Measurements from ENCODE around the gene PPP2R3B. TPM values are rescaled to one million over a fixed set of nuclear protein-coding genes. Genes with fewer than 3 reads are reported as not detected.

PPP2R3B gene
- total RNA-seq, 1 donor: 9.1 TPM

DNA sequence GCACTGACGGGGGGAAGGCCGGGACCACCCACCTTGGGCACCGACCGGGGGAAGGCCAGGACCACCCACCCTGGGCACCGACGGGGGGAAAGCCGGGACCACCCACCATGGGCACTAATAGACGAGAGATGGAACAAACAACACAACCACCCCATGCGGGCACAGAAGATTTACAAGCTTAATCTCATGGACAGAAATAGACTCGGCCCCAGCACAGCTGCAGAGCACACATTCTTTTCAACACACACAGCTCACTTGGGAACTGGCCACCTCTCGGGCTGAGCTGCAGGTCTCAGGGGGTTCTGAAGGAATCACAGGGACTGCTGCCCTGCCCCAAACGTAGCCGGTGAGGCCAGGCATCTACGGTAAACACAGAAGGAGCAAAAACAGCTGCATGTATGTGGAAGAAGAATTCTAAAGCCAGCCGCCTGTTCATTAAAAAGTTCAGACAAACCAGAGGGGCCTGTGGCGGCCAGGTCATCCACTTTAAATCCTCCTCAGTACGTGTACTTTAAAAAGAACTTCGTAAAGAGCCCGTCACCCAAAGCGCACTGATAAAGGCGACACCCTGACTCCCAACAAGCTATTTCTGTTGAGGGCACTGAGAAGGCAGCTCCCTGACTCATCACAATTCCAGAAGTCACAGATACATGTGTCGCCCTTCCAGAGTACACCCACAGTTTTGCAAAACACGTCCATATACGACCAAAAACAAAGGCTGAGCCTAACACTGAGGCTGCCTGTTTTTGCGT is 17.7 kb downstream of the PPP2R3B start:
- DNase-seq (ENCODE audit: low read depth): peak; percentile 42
- TF ChIP-seq, protein P1, sequence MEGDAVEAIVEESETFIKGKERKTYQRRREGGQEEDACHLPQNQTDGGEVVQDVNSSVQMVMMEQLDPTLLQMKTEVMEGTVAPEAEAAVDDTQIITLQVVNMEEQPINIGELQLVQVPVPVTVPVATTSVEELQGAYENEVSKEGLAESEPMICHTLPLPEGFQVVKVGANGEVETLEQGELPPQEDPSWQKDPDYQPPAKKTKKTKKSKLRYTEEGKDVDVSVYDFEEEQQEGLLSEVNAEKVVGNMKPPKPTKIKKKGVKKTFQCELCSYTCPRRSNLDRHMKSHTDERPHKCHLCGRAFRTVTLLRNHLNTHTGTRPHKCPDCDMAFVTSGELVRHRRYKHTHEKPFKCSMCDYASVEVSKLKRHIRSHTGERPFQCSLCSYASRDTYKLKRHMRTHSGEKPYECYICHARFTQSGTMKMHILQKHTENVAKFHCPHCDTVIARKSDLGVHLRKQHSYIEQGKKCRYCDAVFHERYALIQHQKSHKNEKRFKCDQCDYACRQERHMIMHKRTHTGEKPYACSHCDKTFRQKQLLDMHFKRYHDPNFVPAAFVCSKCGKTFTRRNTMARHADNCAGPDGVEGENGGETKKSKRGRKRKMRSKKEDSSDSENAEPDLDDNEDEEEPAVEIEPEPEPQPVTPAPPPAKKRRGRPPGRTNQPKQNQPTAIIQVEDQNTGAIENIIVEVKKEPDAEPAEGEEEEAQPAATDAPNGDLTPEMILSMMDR (IDR thresholded peaks at IDR 0.05; ENCODE audit: insufficient read depth, low read depth, low read length): no peak
- H3K4me3 ChIP-seq (ENCODE audit: low read depth, low read length): no peak overlapping the region

DNA sequence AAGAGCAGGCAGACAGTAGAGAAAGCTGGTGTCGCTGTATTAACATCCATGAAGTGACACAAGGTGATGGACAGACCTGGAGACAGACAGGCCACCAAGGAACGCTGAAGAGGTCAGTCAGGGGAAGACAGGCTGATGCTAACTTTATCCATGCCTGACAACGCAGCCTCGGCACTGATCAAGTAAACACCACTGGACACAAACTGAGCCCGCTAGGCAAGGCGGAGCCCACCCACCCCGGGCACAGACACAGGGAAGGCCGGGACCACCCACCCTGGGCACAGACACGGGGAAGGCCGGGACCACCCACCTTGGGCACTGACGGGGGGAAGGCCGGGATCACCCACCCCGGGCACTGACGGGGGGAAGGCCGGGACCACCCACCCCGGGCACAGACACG is 18.8 kb downstream of the PPP2R3B start:
- TF ChIP-seq, protein P1 (IDR thresholded peaks at IDR 0.05; ENCODE audit: insufficient read depth, low read depth, low read length): no peak
- no peak overlapping the region for H3K4me3 ChIP-seq (ENCODE audit: low read depth, low read length)
- no peak for DNase-seq (ENCODE audit: low read depth)

GRCh38 chrX:367349-367748 is 19.4 kb downstream of the PPP2R3B start:
- DNase-seq (ENCODE audit: low read depth): no peak
- TF ChIP-seq, protein P1 (IDR thresholded peaks at IDR 0.05; ENCODE audit: insufficient read depth, low read depth, low read length): no peak
- H3K4me3 ChIP-seq (ENCODE audit: low read depth, low read length): no peak overlapping the region

- no peak overlapping the region for H3K4me3 ChIP-seq (ENCODE audit: low read depth, low read length)
- DNase-seq (ENCODE audit: low read depth): no peak
- TF ChIP-seq, protein P1 (IDR thresholded peaks at IDR 0.05; ENCODE audit: insufficient read depth, low read depth, low read length): no peak
Measured at GRCh38 chrX:363621-364375, 22.9 kb downstream of the PPP2R3B start.

- no peak for DNase-seq (ENCODE audit: low read depth)
- no peak overlapping the region for H3K4me3 ChIP-seq (ENCODE audit: low read depth, low read length)
- TF ChIP-seq, protein P1 (IDR thresholded peaks at IDR 0.05; ENCODE audit: insufficient read depth, low read depth, low read length): no peak
Measured at GRCh38 chrX:362937-363620, 23.6 kb downstream of the PPP2R3B start.

- DNase-seq (ENCODE audit: low read depth): no peak
- TF ChIP-seq, protein P1 (IDR thresholded peaks at IDR 0.05; ENCODE audit: insufficient read depth, low read depth, low read length): no peak
- no peak overlapping the region for H3K4me3 ChIP-seq (ENCODE audit: low read depth, low read length)
Measured at GRCh38 chrX:362351-362750, 24.4 kb downstream of the PPP2R3B start.

Data from fibroblast of villous mesenchyme (primary cell).